H9 (cell line): ENCODE data around the gene SIDT2. TPM values are rescaled to one million over a fixed set of nuclear protein-coding genes. Genes with fewer than 3 reads are reported as not detected.

ENCODE experiments used
- DNase-seq: peaks from one replicate; pipeline ENCODE4 v3.0.0-alpha.2; 2017
- H2AFZ ChIP-seq: one replicate; pipeline ENCODE4 v1.6.1; 2013; ENCODE audit warnings: mild to moderate bottlenecking, low read length, control low read depth, moderate library complexity
- H2AK5ac ChIP-seq: 2 replicates; pipeline ENCODE4 v1.6.1; 2013; ENCODE audit warnings: low read length, control low read depth, mixed read lengths; ENCODE audit not compliant: insufficient read length
- H2BK120ac ChIP-seq: one replicate; pipeline ENCODE4 v1.6.1; 2013; ENCODE audit warnings: low read depth, mild to moderate bottlenecking, low read length, control low read depth, inconsistent platforms; ENCODE audit not compliant: poor library complexity, severe bottlenecking
- H2BK12ac ChIP-seq: 2 replicates; pipeline ENCODE4 v1.6.1; 2013; ENCODE audit warnings: low read length, control low read depth, mixed read lengths, low read depth; ENCODE audit not compliant: insufficient read length
- H2BK15ac ChIP-seq: 2 replicates; pipeline ENCODE4 v1.6.1; 2013; ENCODE audit warnings: low read depth, low read length, control low read depth
- H2BK20ac ChIP-seq: one replicate; pipeline ENCODE4 v1.6.1; 2013; ENCODE audit warnings: low read depth, mild to moderate bottlenecking, low read length, control low read depth, inconsistent platforms; ENCODE audit not compliant: poor library complexity, severe bottlenecking
- H2BK5ac ChIP-seq: 2 replicates; pipeline ENCODE4 v1.6.1; 2013; ENCODE audit warnings: low read length, control low read depth, mixed read lengths; ENCODE audit not compliant: insufficient read length
- H3K14ac ChIP-seq: 2 replicates; pipeline ENCODE4 v1.6.1; 2013; ENCODE audit warnings: low read length, control low read depth; ENCODE audit not compliant: insufficient read depth
- H3K18ac ChIP-seq: 2 replicates; pipeline ENCODE4 v1.6.1; 2013; ENCODE audit warnings: low read depth, mild to moderate bottlenecking, mixed read lengths, low read length, control low read depth; ENCODE audit not compliant: insufficient read length
- H3K23ac ChIP-seq: 2 replicates; pipeline ENCODE4 v1.6.1; 2013; ENCODE audit warnings: low read length, control low read depth, mixed read lengths, low read depth; ENCODE audit not compliant: insufficient read length
- H3K23me2 ChIP-seq: 2 replicates; pipeline ENCODE4 v1.6.1; 2013; ENCODE audit warnings: low read depth, mild to moderate bottlenecking, mixed read lengths, low read length, control low read depth; ENCODE audit not compliant: insufficient read length, poor library complexity, severe bottlenecking
- H3K27ac ChIP-seq: 2 replicates; pipeline ENCODE4 v1.5.1; 2013; ENCODE audit warnings: low read length, control low read depth, mixed read lengths, low read depth; ENCODE audit not compliant: insufficient read length
- H3K27me3 ChIP-seq: 2 replicates; pipeline ENCODE4 v1.6.1; 2013; ENCODE audit warnings: low read length, control low read depth, inconsistent platforms; ENCODE audit not compliant: insufficient read depth
- H3K4ac ChIP-seq: 2 replicates; pipeline ENCODE4 v1.6.1; 2013; ENCODE audit warnings: low read depth, mild to moderate bottlenecking, control low read depth, inconsistent platforms, low read length, moderate library complexity
- H3K4me1 ChIP-seq: 2 replicates; pipeline ENCODE4 v1.6.1; 2013; ENCODE audit warnings: low read length, control low read depth, inconsistent platforms; ENCODE audit not compliant: insufficient read depth
- H3K4me2 ChIP-seq: 2 replicates; pipeline ENCODE4 v1.6.1; 2013; ENCODE audit warnings: low read length, control low read depth, mixed read lengths; ENCODE audit not compliant: insufficient read length, insufficient read depth
- H3K56ac ChIP-seq: 2 replicates; pipeline ENCODE4 v1.6.1; 2013; ENCODE audit warnings: low read depth, mild to moderate bottlenecking, mixed read lengths, low read length, control low read depth; ENCODE audit not compliant: insufficient read length
- H3K79me1 ChIP-seq: 2 replicates; pipeline ENCODE4 v1.6.1; 2013; ENCODE audit warnings: low read depth, mild to moderate bottlenecking, moderate library complexity, low read length, control low read depth, inconsistent platforms; ENCODE audit not compliant: insufficient read depth, poor library complexity, severe bottlenecking
- H3K79me2 ChIP-seq: 2 replicates; pipeline ENCODE4 v1.6.1; 2013; ENCODE audit warnings: low read length, control low read depth, inconsistent platforms; ENCODE audit not compliant: insufficient read depth
- H3K9ac ChIP-seq: 2 replicates; pipeline ENCODE4 v1.6.1; 2013; ENCODE audit warnings: low read length, control low read depth, mixed read lengths; ENCODE audit not compliant: insufficient read length; ENCODE audit errors: extremely low read depth
- H3K9me3 ChIP-seq: one replicate; pipeline ENCODE4 v1.6.1; 2013; ENCODE audit warnings: low read depth, low read length, inconsistent platforms; ENCODE audit not compliant: control insufficient read depth
- H3T11ph ChIP-seq: one replicate; pipeline ENCODE4 v1.6.1; 2013; ENCODE audit warnings: mild to moderate bottlenecking, low read length, control low read depth, inconsistent platforms
- H4K20me1 ChIP-seq: one replicate; pipeline ENCODE4 v1.6.1; 2013; ENCODE audit not compliant: control insufficient read depth, insufficient read length, insufficient read depth
- H4K5ac ChIP-seq: 2 replicates; pipeline ENCODE4 v1.6.1; 2013; ENCODE audit warnings: low read depth, mild to moderate bottlenecking, mixed read lengths, low read length, control low read depth; ENCODE audit not compliant: insufficient read length
- H4K8ac ChIP-seq: replicated peaks from 2 replicates; pipeline ENCODE4 v1.6.1; 2013; ENCODE audit warnings: low read length, control low read depth, mixed read lengths, low read depth; ENCODE audit not compliant: insufficient read length
- H4K91ac ChIP-seq: 2 replicates; pipeline ENCODE4 v1.6.1; 2013; ENCODE audit warnings: low read depth, mild to moderate bottlenecking, moderate library complexity, mixed read lengths, low read length, control low read depth; ENCODE audit not compliant: insufficient read length
- H3K27ac Mint-ChIP-seq, 3 experiments: 2 replicates in 2 of 3; 3 replicates in 1 of 3; pipeline ENCODE4 v1.8.0; 2020 to 2021; ENCODE audit warnings: mixed read lengths in 3 of 3, mild to moderate bottlenecking in 1 of 3, moderate library complexity in 1 of 3
- H3K27me3 Mint-ChIP-seq: 2 replicates; pipeline ENCODE4 v1.8.0; 2021; ENCODE audit warnings: low read depth, mild to moderate bottlenecking, moderate library complexity, mixed read lengths
- H3K36me3 Mint-ChIP-seq, 3 experiments: 2 replicates in 2 of 3; 3 replicates in 1 of 3; pipeline ENCODE4 v1.8.0; 2020 to 2021; ENCODE audit warnings: low read depth in 3 of 3, mixed read lengths in 3 of 3; ENCODE audit not compliant: insufficient read depth in 1 of 3
- H3K4me1 Mint-ChIP-seq, 2 experiments: 2 replicates each; pipeline ENCODE4 v1.8.0; 2020; ENCODE audit warnings: mixed read lengths in 2 of 2
- H3K4me3 Mint-ChIP-seq, 2 experiments: 2 replicates in 1 of 2; 3 replicates in 1 of 2; pipeline ENCODE4 v1.8.0; 2020 to 2021; ENCODE audit warnings: mild to moderate bottlenecking in 2 of 2, mixed read lengths in 2 of 2, moderate library complexity in 1 of 2
- H3K9me3 Mint-ChIP-seq, 2 experiments: 2 replicates in 1 of 2; 3 replicates in 1 of 2; pipeline ENCODE4 v1.8.0; 2020; ENCODE audit warnings: mild to moderate bottlenecking in 2 of 2, mixed read lengths in 2 of 2, moderate library complexity in 1 of 2
- CTCF ChIP-seq: fragments of 200-600 bp; sonication (generic); conservative IDR thresholded peaks from 3 replicates; pipeline ENCODE4 v1.8.0; 2021; ENCODE audit warnings: antibody characterized with exemption, mild to moderate bottlenecking
- WGBS: extraction: QIAGEN DNeasy Blood & Tissue Kit; methylation state at CpG from one replicate; pipeline ENCODE4 v1.1.7; 2013; ENCODE audit warnings: missing lambda C conversion rate, low lambda C conversion rate, mixed read lengths; ENCODE audit not compliant: insufficient read length; ENCODE audit errors: extremely low coverage; 5-methylcytosine and 5-hydroxymethylcytosine counted together
- total RNA-seq: library from RNA; stranded (reverse); gene quantifications from 2 replicates; pipeline ENCODE4 v1.2.1, GENCODE V29; 2021

SIDT2 gene
- total RNA-seq, 1 experiment from 2014 or later = 18.3 TPM

GRCh38 chr11:117171404-117172061, 7.0 kb upstream of the SIDT2 start:
- Mint-ChIP-seq H3K27me3 (no peaks in the 10 kb centered on the region), H3K27ac (peak overlapping the region; percentile 33 to 77 (median 58); a peak in 4 of 7 replicates), H3K9me3 (no peaks in the 10 kb centered on the region), H3K36me3 (peaks cover 14 to 63% (median 41%) of the 10 kb centered on the region in 3 experiments; a peak in 6 of 7 replicates), H3K4me3 (no peak overlapping the region), H3K4me1 (peaks cover 17 to 23% of the 10 kb centered on the region in 2 experiments)
- no peak overlapping the region for H2AK5ac ChIP-seq
- no peaks in the 10 kb centered on the region for H3K79me2 ChIP-seq
- no peak overlapping the region for H4K91ac ChIP-seq
- no peaks in the 10 kb centered on the region for H3K4me1 ChIP-seq
- no peaks in the 10 kb centered on the region for H3K79me1 ChIP-seq
- no peak overlapping the region for H3K18ac ChIP-seq
- H3K4ac ChIP-seq = no peak overlapping the region
- no peak overlapping the region for H3K27ac ChIP-seq
- H2BK120ac ChIP-seq = no peak overlapping the region
- no peak overlapping the region for H4K5ac ChIP-seq
- no peak overlapping the region for H3K23ac ChIP-seq
- no peak overlapping the region for H4K8ac ChIP-seq
- H3K9me3 ChIP-seq = no peaks in the 10 kb centered on the region
- no peak overlapping the region for H2BK5ac ChIP-seq
- H2BK15ac ChIP-seq = no peak overlapping the region
- no peak overlapping the region for H3K4me2 ChIP-seq
- no peaks in the 10 kb centered on the region for H3K27me3 ChIP-seq
- H2BK20ac ChIP-seq = no peak overlapping the region
- H3K56ac ChIP-seq = no peak overlapping the region
- no peak for DNase-seq
- WGBS = no CpG with 5 or more reads among the region's 14 CpGs
- no peak overlapping the region for H3K14ac ChIP-seq
- no peaks in the 10 kb centered on the region for H3K23me2 ChIP-seq
- no peak overlapping the region for H2BK12ac ChIP-seq
- TF ChIP-seq CTCF = no peak
- no peak overlapping the region for H2AFZ ChIP-seq
- H3K9ac ChIP-seq = no peak overlapping the region
- H3T11ph ChIP-seq = no peak overlapping the region
- H4K20me1 ChIP-seq = no peaks in the 10 kb centered on the region
